Measurements from ENCODE around the gene SYT2. TPM values are rescaled to one million over a fixed set of nuclear protein-coding genes. Genes with fewer than 3 reads are reported as not detected.

The SYT2 gene
- total RNA-seq, 6 donors from 2014 or later = 0.14 TPM; not detected in 5

DNA sequence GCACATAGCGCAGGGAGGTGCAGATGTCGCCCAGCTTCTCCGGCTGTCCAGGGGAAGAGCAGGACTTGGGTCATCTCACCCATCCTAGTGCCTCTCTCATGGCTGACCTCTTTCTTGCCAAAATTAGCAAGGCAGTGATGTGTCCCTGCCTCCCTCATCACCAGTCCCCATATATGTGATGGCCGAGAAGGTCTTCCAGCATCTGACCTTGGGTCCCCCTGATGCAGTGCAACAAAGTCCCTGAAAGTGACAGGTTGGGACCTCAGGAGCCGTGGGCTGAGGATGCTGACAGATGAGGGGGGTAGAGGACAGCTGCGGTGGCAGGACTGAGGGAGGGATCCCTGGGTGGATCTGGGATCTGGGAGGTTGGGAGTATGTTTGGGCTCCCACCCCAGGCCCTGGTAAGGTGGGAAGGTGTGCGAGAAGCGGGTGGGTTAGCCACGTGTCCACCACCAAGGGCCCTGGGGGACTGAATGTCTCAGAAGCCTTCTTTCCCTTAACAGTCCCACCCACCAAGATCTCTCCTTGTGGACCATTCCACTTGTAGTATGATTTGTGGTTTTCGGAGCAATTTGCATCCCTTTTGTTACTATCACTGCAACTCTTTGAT, 109.7 kb downstream of the SYT2 start:
- H3K27me3 ChIP-seq = no peaks in the 10 kb centered on the region
- H3K27ac ChIP-seq = no peak overlapping the region
- no peaks in the 10 kb centered on the region for H3K4me1 ChIP-seq
- ATAC-seq (ENCODE audit: low FRiP score in 2 of 2) (peak in 1 of 2 donors; percentile 8), DNase-seq (no peak)
- H3K9me3 ChIP-seq = no peaks in the 10 kb centered on the region
- 88 to 91% methylated on average over 5 to 9 of the region's 10 CpGs for WGBS, 2 donors
- no peak overlapping the region for H3K4me3 ChIP-seq
- TF ChIP-seq, protein P1, sequence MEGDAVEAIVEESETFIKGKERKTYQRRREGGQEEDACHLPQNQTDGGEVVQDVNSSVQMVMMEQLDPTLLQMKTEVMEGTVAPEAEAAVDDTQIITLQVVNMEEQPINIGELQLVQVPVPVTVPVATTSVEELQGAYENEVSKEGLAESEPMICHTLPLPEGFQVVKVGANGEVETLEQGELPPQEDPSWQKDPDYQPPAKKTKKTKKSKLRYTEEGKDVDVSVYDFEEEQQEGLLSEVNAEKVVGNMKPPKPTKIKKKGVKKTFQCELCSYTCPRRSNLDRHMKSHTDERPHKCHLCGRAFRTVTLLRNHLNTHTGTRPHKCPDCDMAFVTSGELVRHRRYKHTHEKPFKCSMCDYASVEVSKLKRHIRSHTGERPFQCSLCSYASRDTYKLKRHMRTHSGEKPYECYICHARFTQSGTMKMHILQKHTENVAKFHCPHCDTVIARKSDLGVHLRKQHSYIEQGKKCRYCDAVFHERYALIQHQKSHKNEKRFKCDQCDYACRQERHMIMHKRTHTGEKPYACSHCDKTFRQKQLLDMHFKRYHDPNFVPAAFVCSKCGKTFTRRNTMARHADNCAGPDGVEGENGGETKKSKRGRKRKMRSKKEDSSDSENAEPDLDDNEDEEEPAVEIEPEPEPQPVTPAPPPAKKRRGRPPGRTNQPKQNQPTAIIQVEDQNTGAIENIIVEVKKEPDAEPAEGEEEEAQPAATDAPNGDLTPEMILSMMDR (IDR thresholded peaks at IDR 0.05) = peak in 1 of 6 experiments; percentile 21
- no peak for TF ChIP-seq POLR2A (IDR thresholded peaks at IDR 0.05)
- peaks cover 0 to 10% (median 3%) of the 10 kb centered on the region in 4 donors for H3K36me3 ChIP-seq

DNA sequence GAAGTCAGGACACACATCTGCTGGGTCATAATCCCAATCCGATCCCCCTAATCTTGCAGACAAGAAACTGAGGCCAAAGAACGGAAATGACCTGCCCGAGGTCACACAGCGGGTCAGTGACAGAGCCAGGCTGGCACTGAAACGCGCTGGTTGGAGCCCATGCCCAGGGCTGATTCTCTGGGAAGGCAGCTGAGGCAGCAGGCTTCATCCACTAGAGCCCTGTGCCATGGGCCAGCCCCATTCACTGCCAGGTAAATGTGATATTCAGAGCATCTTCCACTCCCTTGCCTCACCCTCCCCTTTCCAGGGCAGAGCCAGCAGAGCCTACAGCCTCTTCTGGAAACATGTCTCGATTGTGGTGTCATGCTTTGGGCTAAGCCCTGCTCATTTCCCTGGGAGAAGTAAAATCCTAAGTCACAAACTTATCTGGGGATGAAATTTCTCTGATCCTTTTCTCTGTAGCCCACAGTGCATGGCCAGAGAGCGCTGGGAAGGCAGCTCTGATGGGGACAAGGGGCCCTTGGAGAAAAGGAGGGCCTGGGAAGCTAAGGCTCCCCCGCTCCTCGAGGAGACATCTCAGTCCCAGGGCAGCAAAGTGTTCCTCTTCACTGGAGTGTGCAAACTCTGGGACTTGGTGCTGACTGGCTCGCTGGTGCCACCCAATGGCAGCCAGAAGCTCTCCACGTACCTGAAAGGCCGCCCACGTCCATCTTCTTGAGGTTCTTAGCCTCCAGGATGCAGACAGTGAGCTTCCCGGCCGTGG, 110.4 kb downstream of the SYT2 start:
- peaks cover 0 to 9% (median 3%) of the 10 kb centered on the region in 4 donors for H3K36me3 ChIP-seq
- H3K4me1 ChIP-seq = no peaks in the 10 kb centered on the region
- ATAC-seq (ENCODE audit: low FRiP score in 2 of 2) = peak; percentile 66 to 87
- H3K27me3 ChIP-seq = no peaks in the 10 kb centered on the region
- no peaks in the 10 kb centered on the region for H3K9me3 ChIP-seq
- WGBS, 2 donors = 56 to 61% methylated on average over 6 to 16 of the region's 16 CpGs
- DNase-seq = peak; percentile 38 to 64
- no peak overlapping the region for H3K27ac ChIP-seq
- H3K4me3 ChIP-seq = no peak overlapping the region
- TF ChIP-seq POLR2AphosphoS5 (IDR thresholded peaks at IDR 0.05) = no peak
- TF ChIP-seq, protein P1 (IDR thresholded peaks at IDR 0.05) = peak; percentile 45 to 78 (median 66)

DNA sequence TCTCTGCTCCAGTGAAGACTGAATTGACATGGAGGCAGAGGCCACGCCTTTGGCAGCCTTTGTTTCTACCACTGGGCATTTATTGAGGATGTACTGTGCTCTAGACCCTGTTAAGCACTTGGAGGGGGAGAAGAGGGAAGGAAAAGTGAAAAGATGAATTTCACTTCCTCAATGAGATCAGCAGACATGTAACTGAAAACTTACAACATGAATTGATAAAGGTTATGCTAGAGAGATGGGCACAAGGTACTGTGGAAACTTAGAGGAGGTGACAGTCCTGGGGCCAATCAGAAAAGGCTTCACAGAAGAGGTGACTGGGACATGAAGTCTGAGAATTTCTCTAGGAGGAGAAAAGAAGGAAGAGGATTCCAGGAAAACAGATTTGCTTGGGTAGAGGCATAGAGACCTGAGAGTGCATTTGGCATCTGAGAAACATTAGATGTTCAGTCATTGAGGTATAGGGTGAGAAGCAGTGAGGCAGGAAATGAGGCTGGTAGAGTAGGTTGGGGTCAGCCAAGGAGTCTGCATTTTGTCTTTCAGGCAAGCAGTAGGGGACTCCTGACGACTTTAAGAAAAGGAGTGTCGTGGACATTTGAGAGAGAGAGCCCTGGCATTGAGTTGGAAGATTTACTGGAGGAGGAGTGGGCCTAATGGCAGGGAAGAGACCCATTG, 113.0 kb downstream of the SYT2 start:
- no peak for DNase-seq
- H3K27ac ChIP-seq = no peak overlapping the region
- ATAC-seq (ENCODE audit: low FRiP score in 2 of 2) = no peak
- no peaks in the 10 kb centered on the region for H3K9me3 ChIP-seq
- 89 to 98% methylated on average over 3 of the region's 3 CpGs for WGBS, 2 donors
- no peak overlapping the region for H3K4me3 ChIP-seq
- H3K36me3 ChIP-seq = no peaks in the 10 kb centered on the region
- TF ChIP-seq, protein P1 (IDR thresholded peaks at IDR 0.05) = no peak
- H3K27me3 ChIP-seq = no peaks in the 10 kb centered on the region
- no peaks in the 10 kb centered on the region for H3K4me1 ChIP-seq

DNA sequence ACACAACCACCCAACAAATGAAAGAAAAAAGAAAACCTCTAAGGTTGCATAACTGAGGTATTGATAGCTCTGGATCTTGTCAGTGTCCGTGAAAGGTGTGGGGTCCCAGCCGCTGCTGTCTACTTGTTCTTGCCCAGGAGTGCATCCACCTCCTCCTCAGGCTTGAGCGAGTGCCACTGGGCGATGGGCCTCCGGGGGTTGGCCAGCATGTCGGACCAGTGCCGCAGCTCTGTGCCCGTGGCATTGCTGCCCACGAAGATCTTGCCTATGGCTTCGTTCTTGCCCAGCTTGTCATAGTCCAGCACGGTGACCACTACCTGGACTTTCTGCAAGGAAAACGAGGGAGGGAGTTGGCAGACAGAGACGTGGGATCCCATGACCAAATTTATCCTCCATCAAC, 113.6 kb downstream of the SYT2 start:
- no peak for TF ChIP-seq POLR2AphosphoS5 (IDR thresholded peaks at IDR 0.05)
- TF ChIP-seq EP300 (IDR thresholded peaks at IDR 0.05) = no peak
- TF ChIP-seq, protein P1 (IDR thresholded peaks at IDR 0.05) = no peak
- TF ChIP-seq POLR2A (IDR thresholded peaks at IDR 0.05) = no peak
- ATAC-seq (ENCODE audit: low FRiP score in 2 of 2) (no peak), DNase-seq (peak in 1 of 2 donors; percentile 38)

More for the DNA sequence above, 113.6 kb downstream of the SYT2 start:
- WGBS, 2 donors = 90 to 92% methylated on average over 12 to 13 of the region's 13 CpGs
- no peak overlapping the region for H3K27ac ChIP-seq
- H3K27me3 ChIP-seq = no peaks in the 10 kb centered on the region
- no peak overlapping the region for H3K4me3 ChIP-seq
- peaks cover 0 to under 1% (median 0%) of the 10 kb centered on the region in 4 donors for H3K4me1 ChIP-seq
- peaks cover 0 to under 1% (median 0%) of the 10 kb centered on the region in 4 donors for H3K36me3 ChIP-seq
- no peaks in the 10 kb centered on the region for H3K9me3 ChIP-seq
